Uterus (tissue), 4 donors: Measurements from ENCODE around the gene SLC38A11. TPM values are rescaled to one million over a fixed set of nuclear protein-coding genes. Genes with fewer than 3 reads are reported as not detected.

Experiments
- DNase-seq, 2 donors: peaks; one replicate each; pipeline ENCODE4 v3.0.0-alpha.2; 2019 to 2020
- H3K27ac ChIP-seq, 2 donors: fragments of 200-600 bp; sonication (generic); 1 replicate in 1 of 2; 2 replicates in 1 of 2; pipeline ENCODE4 v1.5.1; 2016 to 2018
- H3K27me3 ChIP-seq, 2 donors: fragments of 200-600 bp; sonication (generic); one replicate each; pipeline ENCODE4 v1.5.1; 2018 to 2019; ENCODE audit warnings: control low read depth in 1 of 2
- H3K36me3 ChIP-seq, 2 donors: fragments of 200-600 bp; sonication (generic); one replicate each; pipeline ENCODE4 v1.5.1; 2019; ENCODE audit warnings: control low read depth in 1 of 2
- H3K4me1 ChIP-seq, 2 donors: fragments of 200-600 bp; sonication (generic); one replicate each; pipeline ENCODE4 v1.5.1; 2018 to 2019; ENCODE audit warnings: control low read depth in 1 of 2
- H3K4me3 ChIP-seq, 2 donors: fragments of 200-600 bp; sonication (generic); 1 replicate in 1 of 2; 2 replicates in 1 of 2; pipeline ENCODE4 v1.5.1; 2018 to 2019; ENCODE audit warnings: mild to moderate bottlenecking in 1 of 2
- H3K9me3 ChIP-seq, 2 donors: fragments of 200-600 bp; sonication (generic); one replicate each; pipeline ENCODE4 v1.5.1; 2019; ENCODE audit warnings: control low read depth in 1 of 2
- CTCF ChIP-seq, 4 experiments: fragments of 200-600 bp in 2 of 4; fragments of 450-650 bp in 2 of 4; sonication (generic) in 2 of 4; IDR thresholded peaks; one replicate each; pipeline ENCODE4 v1.5.1; 2016 to 2019; ENCODE audit warnings: antibody characterized with exemption in 4 of 4, mild to moderate bottlenecking in 2 of 4, moderate library complexity in 1 of 4
- POLR2A ChIP-seq, 2 donors: fragments of 450-650 bp; IDR thresholded peaks; one replicate each; pipeline ENCODE4 v1.6.1; 2016; ENCODE audit warnings: antibody characterized with exemption in 2 of 2, mild to moderate bottlenecking in 1 of 2, moderate library complexity in 1 of 2
- intact Hi-C: fragments of 100-400 bp; cut with DNase I; formaldehyde crosslinking; loops from one replicate; pipeline ENCODE4 v1.15.1; 2023; ENCODE audit warnings: low total_unique reads
- total RNA-seq, 4 donors: library from RNA; depleted of rRNA in 3 of 4; stranded (reverse); fragments of >200 nt in 3 of 4; gene quantifications; one replicate each; pipeline versions ENCODE4 v1.1.0 to v1.2.4, GENCODE V29; 2014 to 2023
- donor health status: DM: yes; HTN: yes; CAD: no.

SLC38A11 gene
- total RNA-seq, 4 donors from 2014 or later: under 0.01 to 3.2 (median 1.3) TPM

GRCh38 chr2:164877169-164877568, 78.2 kb downstream of the SLC38A11 start:
- no peaks in the 10 kb centered on the region for H3K27me3 ChIP-seq
- intact Hi-C loops: no loop called here
- TF ChIP-seq CTCF (IDR thresholded peaks at IDR 0.05) (no peak), POLR2A (IDR thresholded peaks at IDR 0.05) (no peak)

GRCh38 chr2:164875334-164876205, 79.8 kb downstream of the SLC38A11 start:
- Histone ChIP-seq H3K4me3 (no peak overlapping the region), H3K27ac (no peak overlapping the region), H3K9me3 (no peaks in the 10 kb centered on the region), H3K36me3 (no peaks in the 10 kb centered on the region), H3K4me1 (no peaks in the 10 kb centered on the region), H3K27me3 (no peaks in the 10 kb centered on the region)
- intact Hi-C loops: no loop called here
- no peak for TF ChIP-seq CTCF (IDR thresholded peaks at IDR 0.05)
- no peak for TF ChIP-seq POLR2A (IDR thresholded peaks at IDR 0.05)
- DNase-seq: no peak

More at GRCh38 chr2:164877169-164877568, 78.2 kb downstream of the SLC38A11 start:
- Histone ChIP-seq H3K9me3 (no peaks in the 10 kb centered on the region), H3K27ac (no peak overlapping the region), H3K36me3 (no peaks in the 10 kb centered on the region), H3K4me3 (no peak overlapping the region), H3K4me1 (no peaks in the 10 kb centered on the region)
- no peak for DNase-seq

- Histone ChIP-seq H3K9me3 (no peaks in the 10 kb centered on the region), H3K36me3 (no peaks in the 10 kb centered on the region), H3K27me3 (no peaks in the 10 kb centered on the region), H3K4me1 (no peaks in the 10 kb centered on the region), H3K27ac (no peak overlapping the region), H3K4me3 (no peak overlapping the region)
- intact Hi-C loops: no loop called here
- no peak for TF ChIP-seq CTCF (IDR thresholded peaks at IDR 0.05)
- no peak for TF ChIP-seq POLR2A (IDR thresholded peaks at IDR 0.05)
- DNase-seq: no peak
Observed at GRCh38 chr2:164873210-164873908, 82.0 kb downstream of the SLC38A11 start.

- Histone ChIP-seq H3K27me3 (no peaks in the 10 kb centered on the region), H3K36me3 (no peaks in the 10 kb centered on the region), H3K4me3 (no peak overlapping the region), H3K9me3 (no peaks in the 10 kb centered on the region), H3K27ac (no peak overlapping the region), H3K4me1 (no peaks in the 10 kb centered on the region)
- no peak for TF ChIP-seq CTCF (IDR thresholded peaks at IDR 0.05)
- TF ChIP-seq POLR2A (IDR thresholded peaks at IDR 0.05): no peak
- no peak for DNase-seq
- intact Hi-C loops: no loop called here
Observed at GRCh38 chr2:164871404-164871803, 83.9 kb downstream of the SLC38A11 start.

GRCh38 chr2:164869420-164869772, 85.9 kb downstream of the SLC38A11 start:
- Histone ChIP-seq H3K9me3 (no peaks in the 10 kb centered on the region), H3K27ac (no peak overlapping the region), H3K4me3 (no peak overlapping the region), H3K27me3 (no peaks in the 10 kb centered on the region), H3K36me3 (no peaks in the 10 kb centered on the region), H3K4me1 (no peaks in the 10 kb centered on the region)
- DNase-seq: no peak
- TF ChIP-seq POLR2A (IDR thresholded peaks at IDR 0.05): no peak
- TF ChIP-seq CTCF (IDR thresholded peaks at IDR 0.05): no peak
- intact Hi-C loops: no loop called here
